Astrocyte of the hippocampus (primary cell): Measurements from ENCODE around the gene P4HTM.

Source experiments
- DNase-seq: peaks from one replicate; pipeline ENCODE4 v3.0.0; 2011; ENCODE audit warnings: low read depth, low spot score

P4HTM gene

GRCh38 chr3:49023775-49024174, 33.7 kb downstream of the P4HTM start:
- no peak for DNase-seq

- no peak for DNase-seq
These were observed 34.4 kb downstream of the P4HTM start for GRCh38 chr3:49024449-49024848.

GRCh38 chr3:49025005-49025792, 35.2 kb downstream of the P4HTM start:
- no peak for DNase-seq

GRCh38 chr3:49025793-49026520, 35.9 kb downstream of the P4HTM start:
- DNase-seq: no peak

- no peak for DNase-seq
These were observed 36.5 kb downstream of the P4HTM start for GRCh38 chr3:49026536-49026935.

GRCh38 chr3:49027634-49028033, 37.6 kb downstream of the P4HTM start:
- no peak for DNase-seq

GRCh38 chr3:49028298-49028672, 38.2 kb downstream of the P4HTM start:
- no peak for DNase-seq

- peak; percentile 98 for DNase-seq
These were observed 38.9 kb downstream of the P4HTM start, which contains the start of gene IMPDH2 for GRCh38 chr3:49028673-49029562. TSS of gene IMPDH2 (minus strand) at chr3:49029398. CDS start at chr3:49029350, 48 bp downstream.

GRCh38 chr3:49029563-49029884, 39.5 kb downstream of the P4HTM start:
- DNase-seq: no peak

- DNase-seq: no peak
These were observed 40.3 kb downstream of the P4HTM start for GRCh38 chr3:49030321-49030720.

- peak; percentile 32 for DNase-seq
These were observed 42.7 kb downstream of the P4HTM start for GRCh38 chr3:49032646-49033304.

GRCh38 chr3:49034650-49035049, 44.6 kb downstream of the P4HTM start:
- DNase-seq: no peak

- no peak for DNase-seq
These were observed 45.2 kb downstream of the P4HTM start for GRCh38 chr3:49035281-49035680.

GRCh38 chr3:49053543-49053942, 63.5 kb downstream of the P4HTM start:
- no peak for DNase-seq

GRCh38 chr3:49054344-49054862, 64.4 kb downstream of the P4HTM start:
- no peak for DNase-seq
